ENCODE results near the gene IGSF21. TPM values are rescaled to one million over a fixed set of nuclear protein-coding genes. Genes with fewer than 3 reads are reported as not detected.

Gene IGSF21
- polyA plus RNA-seq, 1 donor (not counting 4 experiments of a cell fraction or from before 2014, with no cell fraction given): not detected

DNA sequence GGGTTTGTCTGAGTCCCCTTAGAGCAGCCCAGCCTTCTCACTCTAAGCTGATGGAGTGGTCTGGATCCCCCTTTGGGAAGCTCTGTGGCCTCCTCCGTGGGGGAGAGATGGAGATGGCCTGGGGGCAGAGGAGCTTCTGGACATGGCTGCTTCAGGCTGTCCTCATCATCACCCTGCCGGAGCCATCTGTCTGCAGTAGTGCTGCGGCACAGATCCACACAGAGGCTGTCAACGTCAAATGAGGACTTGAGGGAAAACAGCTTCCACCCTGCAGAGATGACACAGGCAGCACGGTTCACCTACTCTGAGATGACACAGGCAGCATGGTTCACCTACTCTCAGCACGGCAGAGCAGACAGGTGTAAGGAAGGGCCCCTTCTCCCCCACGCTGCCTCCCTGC lies 134.3 kb downstream of the IGSF21 start:
- no peak overlapping the region for H3K4me3 ChIP-seq (ENCODE audit: control insufficient read depth in 2 of 3, extremely low read depth in 1 of 3, insufficient read depth in 2 of 3, low read depth in 1 of 3, low read length in 3 of 3)
- dilution Hi-C loops (cut with MboI; ENCODE audit: extremely low pct_ligation_motif_present, low sequenced_read_pairs): no loop called here
- DNase-seq (ENCODE audit: low read depth, low spot score) (no peak), FAIRE-seq (no peak)
- H3K9me3 ChIP-seq (ENCODE audit: control insufficient read depth, low read depth, low read length): no peaks in the 10 kb centered on the region
- no peaks in the 10 kb centered on the region for H3K4me1 ChIP-seq (ENCODE audit: control insufficient read depth, extremely low read depth, insufficient read depth, low read length)
- H3K27me3 ChIP-seq (ENCODE audit: control insufficient read depth, extremely low read depth, insufficient read depth, low read length): no peaks in the 10 kb centered on the region
- no peak overlapping the region for H3K27ac ChIP-seq (ENCODE audit: control insufficient read depth, insufficient read depth, low read length)
- no peak overlapping the region for H3K9ac ChIP-seq (ENCODE audit: control insufficient read depth, extremely low read depth, insufficient read depth, low read length)
- no peak overlapping the region for H2AFZ ChIP-seq (ENCODE audit: control insufficient read depth, low read length)
- no peak for TF ChIP-seq EZH2 (IDR thresholded peaks at IDR 0.05; ENCODE audit: low read length)
- TF ChIP-seq, protein P1, sequence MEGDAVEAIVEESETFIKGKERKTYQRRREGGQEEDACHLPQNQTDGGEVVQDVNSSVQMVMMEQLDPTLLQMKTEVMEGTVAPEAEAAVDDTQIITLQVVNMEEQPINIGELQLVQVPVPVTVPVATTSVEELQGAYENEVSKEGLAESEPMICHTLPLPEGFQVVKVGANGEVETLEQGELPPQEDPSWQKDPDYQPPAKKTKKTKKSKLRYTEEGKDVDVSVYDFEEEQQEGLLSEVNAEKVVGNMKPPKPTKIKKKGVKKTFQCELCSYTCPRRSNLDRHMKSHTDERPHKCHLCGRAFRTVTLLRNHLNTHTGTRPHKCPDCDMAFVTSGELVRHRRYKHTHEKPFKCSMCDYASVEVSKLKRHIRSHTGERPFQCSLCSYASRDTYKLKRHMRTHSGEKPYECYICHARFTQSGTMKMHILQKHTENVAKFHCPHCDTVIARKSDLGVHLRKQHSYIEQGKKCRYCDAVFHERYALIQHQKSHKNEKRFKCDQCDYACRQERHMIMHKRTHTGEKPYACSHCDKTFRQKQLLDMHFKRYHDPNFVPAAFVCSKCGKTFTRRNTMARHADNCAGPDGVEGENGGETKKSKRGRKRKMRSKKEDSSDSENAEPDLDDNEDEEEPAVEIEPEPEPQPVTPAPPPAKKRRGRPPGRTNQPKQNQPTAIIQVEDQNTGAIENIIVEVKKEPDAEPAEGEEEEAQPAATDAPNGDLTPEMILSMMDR (optimal IDR thresholded peaks at IDR 0.05 in 1 of 3, IDR thresholded peaks at IDR 0.05 in 1 of 3, conservative IDR thresholded peaks at IDR 0.05 in 1 of 3; ENCODE audit: extremely low read depth in 1 of 3, insufficient read depth in 2 of 3, low read length in 3 of 3): no peak
- no peaks in the 10 kb centered on the region for H3K9me1 ChIP-seq (ENCODE audit: control insufficient read depth, extremely low read depth, insufficient read depth, low read length)
- no peaks in the 10 kb centered on the region for H4K20me1 ChIP-seq (ENCODE audit: control insufficient read depth, extremely low read depth, insufficient read depth, low read length)
- no peaks in the 10 kb centered on the region for H3K36me3 ChIP-seq (ENCODE audit: control insufficient read depth in 2 of 2, extremely low read depth in 1 of 2, insufficient read depth in 2 of 2, low read length in 2 of 2)
- H3K79me2 ChIP-seq (ENCODE audit: control insufficient read depth, insufficient read depth, low read length): no peaks in the 10 kb centered on the region
- H3K4me2 ChIP-seq (ENCODE audit: control insufficient read depth, extremely low read depth, insufficient read depth, low read depth, low read length): no peak overlapping the region

DNA sequence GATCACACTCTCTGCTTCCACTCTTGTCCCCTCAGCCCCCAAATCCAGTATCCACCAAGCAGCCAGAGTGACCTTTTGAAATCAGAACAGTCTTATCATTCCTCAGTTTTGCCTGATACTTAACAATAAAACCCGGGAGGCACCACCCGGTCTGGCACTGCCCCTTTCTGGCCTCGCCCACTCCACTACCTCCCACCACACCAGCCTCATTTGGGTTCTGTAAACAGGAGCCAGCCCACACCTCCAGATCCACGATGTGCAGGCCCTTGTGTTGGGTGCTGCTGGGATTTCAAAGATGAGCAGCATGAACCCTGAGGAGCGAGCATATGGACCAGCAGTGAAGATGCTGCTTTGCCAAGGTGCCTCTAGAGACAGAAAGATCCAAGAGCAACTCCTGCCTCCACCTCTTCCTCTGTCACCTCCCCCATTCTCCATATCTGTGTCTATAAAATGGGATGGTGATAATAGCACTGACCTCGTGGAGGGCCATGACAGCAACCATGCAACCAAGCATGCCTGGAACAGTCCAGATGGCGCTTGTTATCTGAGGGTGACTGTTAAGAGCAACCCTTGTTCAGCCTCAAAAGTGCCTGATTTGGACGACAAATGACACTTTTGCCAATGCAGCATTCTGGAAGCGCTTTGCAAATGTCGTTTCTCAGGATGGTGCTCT lies 136.0 kb downstream of the IGSF21 start:
- FAIRE-seq: no peak
- Histone ChIP-seq H4K20me1 (ENCODE audit: control insufficient read depth, extremely low read depth, insufficient read depth, low read length) (no peaks in the 10 kb centered on the region), H3K9me1 (ENCODE audit: control insufficient read depth, extremely low read depth, insufficient read depth, low read length) (no peaks in the 10 kb centered on the region), H3K4me3 (ENCODE audit: control insufficient read depth in 2 of 3, extremely low read depth in 1 of 3, insufficient read depth in 2 of 3, low read depth in 1 of 3, low read length in 3 of 3) (no peak overlapping the region), H3K4me1 (ENCODE audit: control insufficient read depth, extremely low read depth, insufficient read depth, low read length) (no peaks in the 10 kb centered on the region), H3K36me3 (ENCODE audit: control insufficient read depth in 2 of 2, extremely low read depth in 1 of 2, insufficient read depth in 2 of 2, low read length in 2 of 2) (no peaks in the 10 kb centered on the region), H3K79me2 (ENCODE audit: control insufficient read depth, insufficient read depth, low read length) (no peaks in the 10 kb centered on the region), H3K27ac (ENCODE audit: control insufficient read depth, insufficient read depth, low read length) (no peak overlapping the region), H2AFZ (ENCODE audit: control insufficient read depth, low read length) (no peak overlapping the region), H3K27me3 (ENCODE audit: control insufficient read depth, extremely low read depth, insufficient read depth, low read length) (no peaks in the 10 kb centered on the region), H3K9ac (ENCODE audit: control insufficient read depth, extremely low read depth, insufficient read depth, low read length) (no peak overlapping the region), H3K4me2 (ENCODE audit: control insufficient read depth, extremely low read depth, insufficient read depth, low read depth, low read length) (no peak overlapping the region), H3K9me3 (ENCODE audit: control insufficient read depth, low read depth, low read length) (no peaks in the 10 kb centered on the region)
- TF ChIP-seq EZH2 (IDR thresholded peaks at IDR 0.05; ENCODE audit: low read length): no peak
- TF ChIP-seq, protein P1 (optimal IDR thresholded peaks at IDR 0.05 in 1 of 3, IDR thresholded peaks at IDR 0.05 in 1 of 3, conservative IDR thresholded peaks at IDR 0.05 in 1 of 3; ENCODE audit: extremely low read depth in 1 of 3, insufficient read depth in 2 of 3, low read length in 3 of 3): no peak
- dilution Hi-C loops (cut with MboI; ENCODE audit: extremely low pct_ligation_motif_present, low sequenced_read_pairs): no loop called here
- DNase-seq (ENCODE audit: low read depth, low spot score): no peak

Data from keratinocyte (primary cell).